ENCODE results near the gene ROBO2.

Gene ROBO2

DNA sequence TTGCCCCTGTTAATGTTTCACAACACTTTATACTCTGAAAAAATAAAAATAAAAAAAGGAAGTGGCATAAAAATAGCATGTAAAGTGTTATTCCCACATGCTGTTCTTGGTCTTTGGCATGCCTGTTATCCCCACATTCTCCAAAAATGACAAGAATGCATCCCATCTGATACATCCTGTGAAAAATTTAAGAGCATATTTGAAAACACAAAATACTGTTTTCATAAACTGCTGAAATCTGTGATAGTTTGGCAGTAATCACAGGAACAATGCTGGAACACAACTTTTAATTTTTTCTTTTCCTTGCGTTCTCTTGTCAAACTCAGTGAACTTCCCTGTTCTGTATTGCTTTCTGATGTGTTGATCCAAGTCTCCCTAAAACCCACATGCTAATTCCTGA is 288.8 kb downstream of the ROBO2 start:
- no peak for DNase-seq (ENCODE audit: extremely low spot score)
- POLR2A ChIA-PET, result no interaction called here
- TF ChIP-seq NFRKB (IDR thresholded peaks at IDR 0.05) (no peak), FOXM1 (IDR thresholded peaks at IDR 0.05; ENCODE audit: borderline replicate concordance) (no peak), TARDBP (IDR thresholded peaks at IDR 0.05) (no peak), ELF4 (IDR thresholded peaks at IDR 0.05) (no peak), CTBP1 (IDR thresholded peaks at IDR 0.05; ENCODE audit: borderline replicate concordance) (no peak), BHLHE40 (IDR thresholded peaks at IDR 0.05; ENCODE audit: borderline replicate concordance) (no peak), ZNF384 (IDR thresholded peaks at IDR 0.05) (no peak), FOXK2 (IDR thresholded peaks at IDR 0.05) (no peak), FOXA1 (IDR thresholded peaks at IDR 0.05) (no peak), LEF1 (IDR thresholded peaks at IDR 0.05; ENCODE audit: borderline replicate concordance) (no peak), SUZ12 (IDR thresholded peaks at IDR 0.05) (no peak), ARNT (IDR thresholded peaks at IDR 0.05) (no peak), HDGF (IDR thresholded peaks at IDR 0.05; ENCODE audit: borderline replicate concordance) (no peak)
- TF ChIP-seq, protein P1, sequence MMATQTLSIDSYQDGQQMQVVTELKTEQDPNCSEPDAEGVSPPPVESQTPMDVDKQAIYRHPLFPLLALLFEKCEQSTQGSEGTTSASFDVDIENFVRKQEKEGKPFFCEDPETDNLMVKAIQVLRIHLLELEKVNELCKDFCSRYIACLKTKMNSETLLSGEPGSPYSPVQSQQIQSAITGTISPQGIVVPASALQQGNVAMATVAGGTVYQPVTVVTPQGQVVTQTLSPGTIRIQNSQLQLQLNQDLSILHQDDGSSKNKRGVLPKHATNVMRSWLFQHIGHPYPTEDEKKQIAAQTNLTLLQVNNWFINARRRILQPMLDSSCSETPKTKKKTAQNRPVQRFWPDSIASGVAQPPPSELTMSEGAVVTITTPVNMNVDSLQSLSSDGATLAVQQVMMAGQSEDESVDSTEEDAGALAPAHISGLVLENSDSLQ (IDR thresholded peaks at IDR 0.05), result no peak
- CTCF ChIA-PET, result no interaction called here

GRCh38 chr3:77329116-77329515 is 289.2 kb downstream of the ROBO2 start:
- no peak for DNase-seq (ENCODE audit: extremely low spot score)
- no peak for TF ChIP-seq HDGF (IDR thresholded peaks at IDR 0.05; ENCODE audit: borderline replicate concordance)
- no peak for TF ChIP-seq CTBP1 (IDR thresholded peaks at IDR 0.05; ENCODE audit: borderline replicate concordance)
- TF ChIP-seq SP1 (IDR thresholded peaks at IDR 0.05), result no peak
- TF ChIP-seq FOXA1 (IDR thresholded peaks at IDR 0.05), result no peak
- no peak for TF ChIP-seq TARDBP (IDR thresholded peaks at IDR 0.05)
- TF ChIP-seq ELF4 (IDR thresholded peaks at IDR 0.05), result no peak
- TF ChIP-seq LEF1 (IDR thresholded peaks at IDR 0.05; ENCODE audit: borderline replicate concordance), result no peak
- no peak for TF ChIP-seq BHLHE40 (IDR thresholded peaks at IDR 0.05; ENCODE audit: borderline replicate concordance)
- TF ChIP-seq ARNT (IDR thresholded peaks at IDR 0.05), result no peak
- no peak for TF ChIP-seq L3MBTL2 (conservative IDR thresholded peaks at IDR 0.05)
- no peak for TF ChIP-seq FOXK2 (IDR thresholded peaks at IDR 0.05)
- TF ChIP-seq SUZ12 (IDR thresholded peaks at IDR 0.05), result no peak
- POLR2A ChIA-PET, result no interaction called here
- CTCF ChIA-PET, result no interaction called here

GRCh38 chr3:77338195-77338594 is 298.3 kb downstream of the ROBO2 start:
- ChIA-PET POLR2A (no interaction called here), CTCF (interaction anchor here (1.5 kb wide), 1 partner anchor 10 kb away, joined by 7 read pairs; no protein-coding TSS in a partner anchor)
- DNase-seq (ENCODE audit: extremely low spot score), result no peak
- TF ChIP-seq ELF4 (IDR thresholded peaks at IDR 0.05), result no peak

- DNase-seq (ENCODE audit: extremely low spot score), result no peak
- CTCF ChIA-PET, result interaction anchor here (0.6 kb wide), 1 partner anchor 654 kb away, joined by 3 read pairs; no protein-coding TSS in a partner anchor
- POLR2A ChIA-PET, result interaction anchor here (0.9 kb wide), 1 partner anchor 109 kb away, joined by 3 read pairs; no protein-coding TSS in a partner anchor
- TF ChIP-seq NFRKB (IDR thresholded peaks at IDR 0.05) (no peak), LEF1 (IDR thresholded peaks at IDR 0.05; ENCODE audit: borderline replicate concordance) (no peak), ELF4 (IDR thresholded peaks at IDR 0.05) (no peak)
- TF ChIP-seq, protein P1 (IDR thresholded peaks at IDR 0.05), result no peak
These were observed 302.1 kb downstream of the ROBO2 start for GRCh38 chr3:77342027-77342426.

GRCh38 chr3:77342688-77343087 is 302.8 kb downstream of the ROBO2 start:
- DNase-seq (ENCODE audit: extremely low spot score), result no peak
- ChIA-PET POLR2A (interaction anchor here (0.9 kb wide), 1 partner anchor 108 kb away, joined by 3 read pairs; no protein-coding TSS in a partner anchor), CTCF (interaction anchor here (0.6 kb wide), 1 partner anchor 655 kb away, joined by 3 read pairs; no protein-coding TSS in a partner anchor)
- TF ChIP-seq ARNT (IDR thresholded peaks at IDR 0.05) (no peak), NFRKB (IDR thresholded peaks at IDR 0.05) (no peak), LEF1 (IDR thresholded peaks at IDR 0.05; ENCODE audit: borderline replicate concordance) (no peak)

DNA sequence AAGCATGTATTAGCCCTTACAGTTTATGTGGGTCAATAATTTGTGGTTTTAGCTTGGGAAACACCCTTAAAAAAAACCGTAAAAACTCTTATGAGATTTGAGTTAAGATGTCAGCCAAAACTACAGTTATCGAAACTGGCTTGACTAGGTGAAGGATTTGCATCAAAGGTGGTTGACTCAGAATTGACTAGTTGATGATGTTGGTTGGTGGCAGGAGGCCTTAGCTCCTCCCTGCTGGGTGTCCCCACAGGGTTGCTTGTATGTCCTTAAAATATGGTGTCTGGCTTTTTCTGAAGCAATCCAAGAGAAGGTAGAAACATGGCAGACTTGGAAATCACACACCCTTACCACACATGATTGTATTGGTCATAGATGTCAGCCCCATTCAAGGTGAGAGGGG is 305.1 kb downstream of the ROBO2 start:
- DNase-seq (ENCODE audit: extremely low spot score), result no peak
- ChIA-PET CTCF (no interaction called here), POLR2A (no interaction called here)
- TF ChIP-seq HDGF (IDR thresholded peaks at IDR 0.05; ENCODE audit: borderline replicate concordance), result no peak
- TF ChIP-seq FOXA1 (IDR thresholded peaks at IDR 0.05), result no peak
- no peak for TF ChIP-seq LEF1 (IDR thresholded peaks at IDR 0.05; ENCODE audit: borderline replicate concordance)
- no peak for TF ChIP-seq ELF4 (IDR thresholded peaks at IDR 0.05)
- TF ChIP-seq SUZ12 (IDR thresholded peaks at IDR 0.05), result no peak
- no peak for TF ChIP-seq FOXK2 (IDR thresholded peaks at IDR 0.05)
- TF ChIP-seq ARNT (IDR thresholded peaks at IDR 0.05), result no peak
- TF ChIP-seq L3MBTL2 (conservative IDR thresholded peaks at IDR 0.05), result no peak
- TF ChIP-seq CTBP1 (IDR thresholded peaks at IDR 0.05; ENCODE audit: borderline replicate concordance), result no peak
- no peak for TF ChIP-seq ZNF384 (IDR thresholded peaks at IDR 0.05)
- no peak for TF ChIP-seq SP1 (IDR thresholded peaks at IDR 0.05)
- TF ChIP-seq, protein P1 (IDR thresholded peaks at IDR 0.05), result no peak
- no peak for TF ChIP-seq BHLHE40 (IDR thresholded peaks at IDR 0.05; ENCODE audit: borderline replicate concordance)
- TF ChIP-seq FOXM1 (IDR thresholded peaks at IDR 0.05; ENCODE audit: borderline replicate concordance), result no peak
- TF ChIP-seq NFRKB (IDR thresholded peaks at IDR 0.05), result no peak
- no peak for TF ChIP-seq TARDBP (IDR thresholded peaks at IDR 0.05)

Measured in HEK293T (cell line).